HCT116 (cell line): ENCODE results near the gene KRI1. TPM values are rescaled to one million over a fixed set of nuclear protein-coding genes. Genes with fewer than 3 reads are reported as not detected.
A peak's percentile ranks its signal among the peaks of the same experiment; 100 is the strongest.

Experiments
- ATAC-seq: fragments of 200-7000 bp; cut with Tn5 transposase; 2 replicates; pipeline ENCODE4 v1.9.1; 2020; ENCODE audit warnings: mild to moderate bottlenecking, moderate library complexity
- BruUV-seq: library from RNA; stranded (reverse); fragments of 400-500 nt; replicated peaks from 2 replicates; lab custom pipeline; 2021; lab: Mats Ljungman, UMichigan
- CTCF ChIA-PET: fragments of 300-600 bp; sonication (Branson Sonifier 250); formaldehyde crosslinking; loops from one replicate; lab custom pipeline; 2021; ENCODE audit warnings: antibody characterized with exemption; lab: Charles Lee
- POLR2A ChIA-PET: fragments of 300-600, 350-600 bp; sonication (Branson Sonifier 250); formaldehyde crosslinking; loops from one replicate; lab custom pipeline; 2021; ENCODE audit warnings: antibody characterized with exemption; lab: Charles Lee
- RAD21 ChIA-PET, 2 experiments: fragments of 300-600 bp; sonication (Branson Sonifier 250); formaldehyde crosslinking; loops; one replicate each; lab custom pipeline; 2023; ENCODE audit warnings: low total read pairs in 2 of 2; ENCODE audit not compliant: uncharacterized antibody in 2 of 2, unreplicated experiment in 2 of 2, low non-redundant PET in 1 of 2; lab: Charles Lee
- DNase-seq: peaks from one replicate; pipeline ENCODE4 v3.0.0-alpha.2; 2010; ENCODE audit warnings: low read depth, low spot score
- H2AFZ ChIP-seq: fragments of 200-600 bp; shearing (Covaris generic), sonication (generic); 2 replicates; pipeline ENCODE4 v1.6.1; 2017; ENCODE audit warnings: low read depth, mixed run types, mixed read lengths, antibody characterized with exemption, low read length; ENCODE audit not compliant: poor library complexity, severe bottlenecking
- H3K27ac ChIP-seq: 2 replicates; pipeline ENCODE4 v1.5.1; 2012; ENCODE audit warnings: low read depth, low read length
- H3K27me3 ChIP-seq: fragments of 200-600 bp; sonication (generic); 2 replicates; pipeline ENCODE4 v1.6.1; 2016; ENCODE audit warnings: mixed run types, low read length, mixed read lengths; ENCODE audit not compliant: insufficient read depth
- H3K36me3 ChIP-seq, 2 experiments: fragments of 200-500 bp in 1 of 2; fragments of 200-600 bp in 1 of 2; sonication (Bioruptor generic) in 1 of 2; sonication (generic) in 1 of 2; 2 replicates each; pipeline versions ENCODE4 v1.5.1 to v1.6.1; 2014 to 2016; ENCODE audit warnings: low read length in 2 of 2, inconsistent platforms in 1 of 2, mixed read lengths in 1 of 2, mixed run types in 1 of 2; ENCODE audit not compliant: insufficient read depth in 2 of 2, control insufficient read depth in 1 of 2
- H3K4me1 ChIP-seq, 2 experiments: fragments of 200-600 bp in 1 of 2; sonication (generic) in 1 of 2; 2 replicates each; pipeline versions ENCODE4 v1.5.1 to v1.6.1; 2012 to 2017; ENCODE audit warnings: low read length in 2 of 2, inconsistent platforms in 1 of 2, mild to moderate bottlenecking in 1 of 2, mixed read lengths in 1 of 2, mixed run types in 1 of 2, moderate library complexity in 1 of 2; ENCODE audit not compliant: insufficient read depth in 2 of 2, control insufficient read depth in 1 of 2
- H3K4me2 ChIP-seq: fragments of 200-600 bp; sonication (generic); 2 replicates; pipeline ENCODE4 v1.6.1; 2017; ENCODE audit warnings: mixed run types, low read length, mixed read lengths
- H3K4me3 ChIP-seq, 2 experiments: fragments of 200-600 bp in 1 of 2; sonication (generic) in 1 of 2; replicated peaks in 1 of 2; 2 replicates each; pipeline ENCODE4 v1.5.1; 2011 to 2016; ENCODE audit warnings: low read length in 2 of 2, control low read depth in 1 of 2, low read depth in 1 of 2, mild to moderate bottlenecking in 1 of 2, mixed read lengths in 1 of 2, mixed run types in 1 of 2
- H3K79me2 ChIP-seq: fragments of 200-600 bp; sonication (generic); 2 replicates; pipeline ENCODE4 v1.6.1; 2017; ENCODE audit warnings: mild to moderate bottlenecking, mixed run types, low read length, moderate library complexity, mixed read lengths; ENCODE audit not compliant: insufficient read depth
- H3K9ac ChIP-seq: fragments of 200-600 bp; sonication (generic); 2 replicates; pipeline ENCODE4 v1.6.1; 2016; ENCODE audit warnings: low read length, mixed read lengths
- H3K9me2 ChIP-seq: fragments of 200-600 bp; sonication (generic), shearing (Covaris generic); 2 replicates; pipeline ENCODE4 v1.6.1; 2017; ENCODE audit warnings: mixed run types, mild to moderate bottlenecking, moderate library complexity; ENCODE audit not compliant: insufficient read depth
- H3K9me3 ChIP-seq, 2 experiments: fragments of 200-500 bp in 1 of 2; fragments of 200-600 bp in 1 of 2; sonication (Bioruptor generic) in 1 of 2; sonication (generic) in 1 of 2; 2 replicates each; pipeline ENCODE4 v1.6.1; 2014 to 2017; ENCODE audit warnings: low read length in 2 of 2, mixed read lengths in 2 of 2, inconsistent platforms in 1 of 2, low read depth in 1 of 2, mild to moderate bottlenecking in 1 of 2, mixed run types in 1 of 2, moderate library complexity in 1 of 2; ENCODE audit not compliant: control insufficient read depth in 1 of 2, insufficient read depth in 1 of 2
- H4K20me1 ChIP-seq: fragments of 200-600 bp; sonication (generic), shearing (Covaris generic); 2 replicates; pipeline ENCODE4 v1.6.1; 2017; ENCODE audit warnings: mixed run types, mild to moderate bottlenecking, moderate library complexity; ENCODE audit not compliant: insufficient read depth
- ATF3 ChIP-seq: IDR thresholded peaks from 2 replicates; pipeline ENCODE4 v1.6.1; 2012
- CEBPB ChIP-seq: IDR thresholded peaks from 2 replicates; pipeline ENCODE4 v1.6.1; 2012; ENCODE audit warnings: low read depth
- EGR1 ChIP-seq: IDR thresholded peaks from 2 replicates; pipeline ENCODE4 v1.6.1; 2012; ENCODE audit warnings: low read depth
- ELF1 ChIP-seq: IDR thresholded peaks from 2 replicates; pipeline ENCODE4 v1.6.1; 2012; ENCODE audit warnings: low read depth, borderline replicate concordance
- EZH2 ChIP-seq: fragments of 200-600 bp; sonication (generic); IDR thresholded peaks from 2 replicates; pipeline ENCODE4 v1.6.1; 2017; ENCODE audit warnings: antibody characterized with exemption, mixed run types
- EZH2phosphoT487 ChIP-seq: fragments of 200-600 bp; IDR thresholded peaks from 2 replicates; pipeline ENCODE4 v1.6.1; 2018; ENCODE audit warnings: antibody characterized with exemption, borderline replicate concordance
- JUND ChIP-seq: IDR thresholded peaks from 2 replicates; pipeline ENCODE4 v1.6.1; 2012
- MAX ChIP-seq: IDR thresholded peaks from 2 replicates; pipeline ENCODE4 v1.6.1; 2012
- POLR2A ChIP-seq: IDR thresholded peaks from 2 replicates; pipeline ENCODE4 v1.7.0; 2011; ENCODE audit warnings: borderline replicate concordance; ENCODE audit not compliant: insufficient read depth, insufficient read length; ENCODE audit errors: extremely low read depth
- POLR2AphosphoS5 ChIP-seq: IDR thresholded peaks from 2 replicates; pipeline ENCODE4 v1.6.1; 2011; ENCODE audit warnings: mild to moderate bottlenecking, low read depth, low read length, moderate library complexity
- SP1 ChIP-seq: IDR thresholded peaks from 2 replicates; pipeline ENCODE4 v1.6.1; 2012; ENCODE audit warnings: low read depth
- SRF ChIP-seq: IDR thresholded peaks from 2 replicates; pipeline ENCODE4 v1.6.1; 2012; ENCODE audit warnings: low read depth
- TCF7L2 ChIP-seq: IDR thresholded peaks from 2 replicates; pipeline ENCODE4 v1.7.0; 2011; ENCODE audit warnings: borderline replicate concordance, inconsistent platforms; ENCODE audit not compliant: insufficient read depth, insufficient read length; ENCODE audit errors: extremely low read depth
- YY1 ChIP-seq: IDR thresholded peaks from 2 replicates; pipeline ENCODE4 v1.6.1; 2011; ENCODE audit warnings: low read length, low read depth, moderate library complexity, mild to moderate bottlenecking; ENCODE audit not compliant: insufficient replicate concordance; ENCODE audit errors: extremely low read depth
- ZFX ChIP-seq: fragments of 450-650 bp; IDR thresholded peaks from 2 replicates; pipeline ENCODE4 v1.6.1; 2017
- intact Hi-C: fragments of 100-400 bp; cut with micrococcal nuclease; formaldehyde crosslinking; loops from 2 replicates; pipeline ENCODE4 v1.10.0; 2022
- total RNA-seq: library from RNA; stranded (reverse); gene quantifications from one replicate; pipeline ENCODE4 v1.2.1, GENCODE V29; 2021; ENCODE audit not compliant: unreplicated experiment
- TF ChIP-seq, protein P1 (sequence below), 3 experiments: fragments of 200-600 bp in 1 of 3; sonication (generic) in 1 of 3; IDR thresholded peaks in 2 of 3; conservative IDR thresholded peaks in 1 of 3; 2 replicates each; pipeline ENCODE4 v1.5.1; 2012 to 2017; ENCODE audit warnings: low read depth in 2 of 3, low read length in 2 of 3, antibody characterized with exemption in 1 of 3, borderline replicate concordance in 1 of 3, control low read depth in 1 of 3, mild to moderate bottlenecking in 1 of 3, mixed read lengths in 1 of 3, mixed run types in 1 of 3, moderate library complexity in 1 of 3; ENCODE audit not compliant: insufficient read depth in 1 of 3
- TF ChIP-seq, protein P2 (sequence below): IDR thresholded peaks from 2 replicates; pipeline ENCODE4 v1.6.1; 2011; ENCODE audit warnings: mild to moderate bottlenecking, low read length, moderate library complexity; ENCODE audit not compliant: insufficient replicate concordance; ENCODE audit errors: extremely low read depth
- TF ChIP-seq, protein P3 (sequence below): IDR thresholded peaks from 2 replicates; pipeline ENCODE4 v1.6.1; 2012; ENCODE audit warnings: low read depth

KRI1 gene
- total RNA-seq, 1 experiment from 2014 or later, result 44.0 TPM

- H3K79me2 ChIP-seq, result peaks cover 28% of the 10 kb centered on the region
- no peak overlapping the region for H3K9ac ChIP-seq
- H3K4me1 ChIP-seq, result peaks cover 19 to 24% of the 10 kb centered on the region in 2 experiments
- TSS peak; percentile 26 for BruUV-seq
- no peak overlapping the region for H3K4me2 ChIP-seq
- no peaks in the 10 kb centered on the region for H3K9me3 ChIP-seq
- no peaks in the 10 kb centered on the region for H3K9me2 ChIP-seq
- POLR2A ChIA-PET, result no interaction called here
- H3K4me3 ChIP-seq, result no peak overlapping the region
- ATAC-seq, result no peak
- H3K27ac ChIP-seq, result no peak overlapping the region
- H4K20me1 ChIP-seq, result no peaks in the 10 kb centered on the region
- CTCF ChIA-PET, result no interaction called here
- intact Hi-C loops, result no loop called here
- H2AFZ ChIP-seq, result no peak overlapping the region
- no peak for DNase-seq
- TF ChIP-seq TCF7L2, result no peak
- TF ChIP-seq ZFX, result no peak
- TF ChIP-seq EGR1, result no peak
- TF ChIP-seq JUND, result no peak
- no peak for TF ChIP-seq ATF3
- TF ChIP-seq, protein P1, sequence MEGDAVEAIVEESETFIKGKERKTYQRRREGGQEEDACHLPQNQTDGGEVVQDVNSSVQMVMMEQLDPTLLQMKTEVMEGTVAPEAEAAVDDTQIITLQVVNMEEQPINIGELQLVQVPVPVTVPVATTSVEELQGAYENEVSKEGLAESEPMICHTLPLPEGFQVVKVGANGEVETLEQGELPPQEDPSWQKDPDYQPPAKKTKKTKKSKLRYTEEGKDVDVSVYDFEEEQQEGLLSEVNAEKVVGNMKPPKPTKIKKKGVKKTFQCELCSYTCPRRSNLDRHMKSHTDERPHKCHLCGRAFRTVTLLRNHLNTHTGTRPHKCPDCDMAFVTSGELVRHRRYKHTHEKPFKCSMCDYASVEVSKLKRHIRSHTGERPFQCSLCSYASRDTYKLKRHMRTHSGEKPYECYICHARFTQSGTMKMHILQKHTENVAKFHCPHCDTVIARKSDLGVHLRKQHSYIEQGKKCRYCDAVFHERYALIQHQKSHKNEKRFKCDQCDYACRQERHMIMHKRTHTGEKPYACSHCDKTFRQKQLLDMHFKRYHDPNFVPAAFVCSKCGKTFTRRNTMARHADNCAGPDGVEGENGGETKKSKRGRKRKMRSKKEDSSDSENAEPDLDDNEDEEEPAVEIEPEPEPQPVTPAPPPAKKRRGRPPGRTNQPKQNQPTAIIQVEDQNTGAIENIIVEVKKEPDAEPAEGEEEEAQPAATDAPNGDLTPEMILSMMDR (IDR thresholded peaks at IDR 0.05 in 2 of 3, conservative IDR thresholded peaks at IDR 0.05 in 1 of 3; ENCODE audit: borderline replicate concordance in 1 of 3, insufficient read depth in 1 of 3, low read depth in 2 of 3, low read length in 2 of 3), result no peak
- no peak for TF ChIP-seq SP1
- TF ChIP-seq, protein P2, sequence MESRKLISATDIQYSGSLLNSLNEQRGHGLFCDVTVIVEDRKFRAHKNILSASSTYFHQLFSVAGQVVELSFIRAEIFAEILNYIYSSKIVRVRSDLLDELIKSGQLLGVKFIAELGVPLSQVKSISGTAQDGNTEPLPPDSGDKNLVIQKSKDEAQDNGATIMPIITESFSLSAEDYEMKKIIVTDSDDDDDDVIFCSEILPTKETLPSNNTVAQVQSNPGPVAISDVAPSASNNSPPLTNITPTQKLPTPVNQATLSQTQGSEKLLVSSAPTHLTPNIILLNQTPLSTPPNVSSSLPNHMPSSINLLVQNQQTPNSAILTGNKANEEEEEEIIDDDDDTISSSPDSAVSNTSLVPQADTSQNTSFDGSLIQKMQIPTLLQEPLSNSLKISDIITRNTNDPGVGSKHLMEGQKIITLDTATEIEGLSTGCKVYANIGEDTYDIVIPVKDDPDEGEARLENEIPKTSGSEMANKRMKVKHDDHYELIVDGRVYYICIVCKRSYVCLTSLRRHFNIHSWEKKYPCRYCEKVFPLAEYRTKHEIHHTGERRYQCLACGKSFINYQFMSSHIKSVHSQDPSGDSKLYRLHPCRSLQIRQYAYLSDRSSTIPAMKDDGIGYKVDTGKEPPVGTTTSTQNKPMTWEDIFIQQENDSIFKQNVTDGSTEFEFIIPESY, result no peak
- TF ChIP-seq CEBPB, result no peak
- no peak for TF ChIP-seq SRF
- no peak for TF ChIP-seq POLR2AphosphoS5
- no peak for TF ChIP-seq EZH2phosphoT487
- TF ChIP-seq ELF1, result no peak
- TF ChIP-seq POLR2A, result no peak
- no peak for TF ChIP-seq EZH2
- no peak for TF ChIP-seq MAX
- TF ChIP-seq YY1, result no peak
- TF ChIP-seq, protein P3, sequence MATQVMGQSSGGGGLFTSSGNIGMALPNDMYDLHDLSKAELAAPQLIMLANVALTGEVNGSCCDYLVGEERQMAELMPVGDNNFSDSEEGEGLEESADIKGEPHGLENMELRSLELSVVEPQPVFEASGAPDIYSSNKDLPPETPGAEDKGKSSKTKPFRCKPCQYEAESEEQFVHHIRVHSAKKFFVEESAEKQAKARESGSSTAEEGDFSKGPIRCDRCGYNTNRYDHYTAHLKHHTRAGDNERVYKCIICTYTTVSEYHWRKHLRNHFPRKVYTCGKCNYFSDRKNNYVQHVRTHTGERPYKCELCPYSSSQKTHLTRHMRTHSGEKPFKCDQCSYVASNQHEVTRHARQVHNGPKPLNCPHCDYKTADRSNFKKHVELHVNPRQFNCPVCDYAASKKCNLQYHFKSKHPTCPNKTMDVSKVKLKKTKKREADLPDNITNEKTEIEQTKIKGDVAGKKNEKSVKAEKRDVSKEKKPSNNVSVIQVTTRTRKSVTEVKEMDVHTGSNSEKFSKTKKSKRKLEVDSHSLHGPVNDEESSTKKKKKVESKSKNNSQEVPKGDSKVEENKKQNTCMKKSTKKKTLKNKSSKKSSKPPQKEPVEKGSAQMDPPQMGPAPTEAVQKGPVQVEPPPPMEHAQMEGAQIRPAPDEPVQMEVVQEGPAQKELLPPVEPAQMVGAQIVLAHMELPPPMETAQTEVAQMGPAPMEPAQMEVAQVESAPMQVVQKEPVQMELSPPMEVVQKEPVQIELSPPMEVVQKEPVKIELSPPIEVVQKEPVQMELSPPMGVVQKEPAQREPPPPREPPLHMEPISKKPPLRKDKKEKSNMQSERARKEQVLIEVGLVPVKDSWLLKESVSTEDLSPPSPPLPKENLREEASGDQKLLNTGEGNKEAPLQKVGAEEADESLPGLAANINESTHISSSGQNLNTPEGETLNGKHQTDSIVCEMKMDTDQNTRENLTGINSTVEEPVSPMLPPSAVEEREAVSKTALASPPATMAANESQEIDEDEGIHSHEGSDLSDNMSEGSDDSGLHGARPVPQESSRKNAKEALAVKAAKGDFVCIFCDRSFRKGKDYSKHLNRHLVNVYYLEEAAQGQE, result no peak
- peaks cover 15 to 40% of the 10 kb centered on the region in 2 experiments; a peak in 3 of 4 replicates for H3K36me3 ChIP-seq
- RAD21 ChIA-PET, result no interaction called here
- no peaks in the 10 kb centered on the region for H3K27me3 ChIP-seq
Measured at GRCh38 chr19:10562609-10563008, 3.2 kb downstream of the KRI1 start.
